ENCODE measurements around the gene RBM19.

DNA sequence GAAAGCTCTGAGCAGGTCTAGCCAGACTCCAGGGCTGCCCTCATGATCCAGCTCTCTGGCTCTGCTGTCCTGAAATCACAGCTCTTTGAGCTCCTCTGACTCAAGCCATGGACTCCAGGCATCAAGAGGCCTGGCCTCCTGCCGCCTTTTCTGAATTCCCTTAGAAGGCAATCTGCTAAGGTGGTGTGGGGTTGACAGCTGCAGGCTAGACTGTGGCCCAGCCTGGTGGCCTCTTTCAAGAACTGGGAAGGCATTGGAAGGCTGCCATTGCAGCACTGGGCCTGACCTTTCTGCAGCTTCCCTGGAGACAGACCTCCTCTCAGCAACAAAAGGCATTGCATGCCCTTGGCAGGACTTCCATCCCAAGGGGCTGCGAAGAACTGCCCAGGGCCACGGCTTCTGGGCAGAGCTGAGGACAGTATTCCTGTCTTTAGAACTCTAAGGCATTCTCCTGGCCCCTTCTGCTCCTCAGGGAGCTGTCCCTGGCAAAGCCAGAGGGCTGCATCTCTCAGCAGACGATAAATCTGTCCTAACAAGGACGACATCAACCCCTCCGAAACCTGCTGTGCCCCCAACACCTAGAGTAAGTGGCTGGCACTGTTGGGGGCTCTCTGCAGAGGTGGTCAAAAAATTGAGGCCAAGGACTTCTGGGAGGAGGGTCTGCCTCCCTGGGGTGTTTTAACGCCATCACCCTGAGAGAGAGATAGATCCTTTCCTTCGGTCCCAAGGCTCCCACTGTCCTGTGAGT, 115.6 kb downstream of the RBM19 start:
- TF ChIP-seq, protein P1, sequence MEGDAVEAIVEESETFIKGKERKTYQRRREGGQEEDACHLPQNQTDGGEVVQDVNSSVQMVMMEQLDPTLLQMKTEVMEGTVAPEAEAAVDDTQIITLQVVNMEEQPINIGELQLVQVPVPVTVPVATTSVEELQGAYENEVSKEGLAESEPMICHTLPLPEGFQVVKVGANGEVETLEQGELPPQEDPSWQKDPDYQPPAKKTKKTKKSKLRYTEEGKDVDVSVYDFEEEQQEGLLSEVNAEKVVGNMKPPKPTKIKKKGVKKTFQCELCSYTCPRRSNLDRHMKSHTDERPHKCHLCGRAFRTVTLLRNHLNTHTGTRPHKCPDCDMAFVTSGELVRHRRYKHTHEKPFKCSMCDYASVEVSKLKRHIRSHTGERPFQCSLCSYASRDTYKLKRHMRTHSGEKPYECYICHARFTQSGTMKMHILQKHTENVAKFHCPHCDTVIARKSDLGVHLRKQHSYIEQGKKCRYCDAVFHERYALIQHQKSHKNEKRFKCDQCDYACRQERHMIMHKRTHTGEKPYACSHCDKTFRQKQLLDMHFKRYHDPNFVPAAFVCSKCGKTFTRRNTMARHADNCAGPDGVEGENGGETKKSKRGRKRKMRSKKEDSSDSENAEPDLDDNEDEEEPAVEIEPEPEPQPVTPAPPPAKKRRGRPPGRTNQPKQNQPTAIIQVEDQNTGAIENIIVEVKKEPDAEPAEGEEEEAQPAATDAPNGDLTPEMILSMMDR (conservative IDR thresholded peaks at IDR 0.05) = no peak
- TF ChIP-seq ZFX (IDR thresholded peaks at IDR 0.05) = no peak
